ENCODE data around the gene BTC. TPM values are rescaled to one million over a fixed set of nuclear protein-coding genes. Genes with fewer than 3 reads are reported as not detected.

Gene BTC
- total RNA-seq, 4 donors from 2014 or later, result 0.57 to 2.4 (median 1.4) TPM

DNA sequence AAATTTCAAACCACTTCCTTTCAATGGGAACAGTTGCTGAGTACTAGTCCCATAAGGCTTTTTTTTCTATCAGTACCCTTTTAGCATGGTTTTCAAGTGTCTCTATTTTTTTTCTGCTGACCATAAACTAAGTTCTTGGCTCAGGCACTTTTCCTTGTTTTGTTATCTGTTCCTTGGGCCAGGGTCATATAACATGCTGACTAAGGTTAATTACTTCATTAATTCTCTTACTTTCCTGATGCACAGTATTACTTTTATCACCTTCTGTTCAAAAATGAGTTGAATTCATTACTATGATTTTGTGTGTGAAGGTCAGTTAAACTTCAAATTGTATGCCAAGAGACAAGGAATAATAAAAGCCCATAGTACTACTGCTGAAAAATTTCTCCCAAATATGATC, 19.7 kb upstream of the BTC start:
- no peak for TF ChIP-seq CTCF (IDR thresholded peaks at IDR 0.05; ENCODE audit: low read depth)

- no peak for TF ChIP-seq CTCF (IDR thresholded peaks at IDR 0.05; ENCODE audit: low read depth)
These were observed 11.3 kb upstream of the BTC start for GRCh38 chr4:74805601-74806000.

DNA sequence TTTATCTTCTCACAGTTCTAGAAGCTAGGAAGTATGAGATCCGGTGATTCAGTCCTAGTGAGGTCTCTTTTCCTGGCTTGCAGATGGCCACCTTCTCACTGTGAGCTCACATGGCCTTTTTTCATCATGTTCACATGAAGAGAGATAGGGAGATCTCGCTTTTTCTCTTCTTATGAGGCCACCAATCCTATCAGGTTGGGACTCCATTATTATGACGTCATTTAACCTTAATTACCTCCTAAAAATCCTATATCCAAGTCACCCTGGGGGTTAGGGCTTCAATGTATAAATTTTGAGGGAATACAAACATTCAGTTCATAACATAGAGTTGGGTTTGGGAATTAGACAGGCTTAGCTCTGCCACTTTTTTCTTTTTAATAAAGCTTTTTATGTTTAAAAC, 6.0 kb upstream of the BTC start:
- TF ChIP-seq CTCF (IDR thresholded peaks at IDR 0.05; ENCODE audit: low read depth), result no peak

- no peak for TF ChIP-seq CTCF (IDR thresholded peaks at IDR 0.05; ENCODE audit: low read depth)
These were observed 2.3 kb upstream of the BTC start for GRCh38 chr4:74796631-74797030.

GRCh38 chr4:74793757-74794381, 454 bp downstream of the BTC start:
- no peak for TF ChIP-seq CTCF (IDR thresholded peaks at IDR 0.05; ENCODE audit: low read depth)

DNA sequence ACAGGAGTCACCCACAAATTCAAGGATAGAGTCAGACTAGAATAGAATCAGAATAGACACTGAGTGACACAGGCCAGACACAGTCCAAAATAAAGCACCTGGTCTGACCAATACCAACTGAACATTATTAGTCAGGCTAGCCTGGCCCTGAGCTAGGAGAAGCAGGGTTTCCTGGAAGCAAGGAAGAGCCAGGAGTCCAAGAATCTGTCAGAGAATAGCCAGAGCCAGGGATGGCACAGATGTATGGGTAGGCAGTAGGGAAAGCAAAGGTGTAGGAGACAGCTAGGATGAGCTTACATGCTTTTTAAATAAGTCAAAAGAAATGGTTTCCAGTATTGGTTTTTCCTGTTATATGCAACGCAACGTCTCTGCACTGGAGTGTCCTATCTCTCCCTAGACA, 3.7 kb downstream of the BTC start:
- no peak for TF ChIP-seq CTCF (IDR thresholded peaks at IDR 0.05; ENCODE audit: low read depth)

DNA sequence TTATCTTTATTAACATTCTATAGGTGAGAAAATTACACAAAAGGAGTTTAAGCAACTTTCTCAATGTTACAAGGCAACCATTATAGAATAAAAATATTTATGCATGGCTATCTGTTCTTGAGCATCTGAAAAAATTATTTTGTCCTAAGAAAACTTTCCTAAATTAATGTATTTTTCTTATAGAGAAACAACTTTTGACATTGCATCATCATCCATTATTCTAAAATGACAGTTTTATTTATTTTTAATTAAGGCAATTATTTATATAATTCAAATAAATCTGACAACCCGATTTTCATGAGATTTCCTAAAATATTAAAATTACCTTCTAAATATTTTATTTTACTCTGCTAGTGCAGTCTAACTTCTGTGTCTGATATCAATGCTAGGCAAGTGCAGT, 4.8 kb downstream of the BTC start:
- TF ChIP-seq CTCF (IDR thresholded peaks at IDR 0.05; ENCODE audit: low read depth), result no peak

Data from subcutaneous adipose tissue (tissue), 4 donors.